Measurements from ENCODE around the gene STING1.

DNA sequence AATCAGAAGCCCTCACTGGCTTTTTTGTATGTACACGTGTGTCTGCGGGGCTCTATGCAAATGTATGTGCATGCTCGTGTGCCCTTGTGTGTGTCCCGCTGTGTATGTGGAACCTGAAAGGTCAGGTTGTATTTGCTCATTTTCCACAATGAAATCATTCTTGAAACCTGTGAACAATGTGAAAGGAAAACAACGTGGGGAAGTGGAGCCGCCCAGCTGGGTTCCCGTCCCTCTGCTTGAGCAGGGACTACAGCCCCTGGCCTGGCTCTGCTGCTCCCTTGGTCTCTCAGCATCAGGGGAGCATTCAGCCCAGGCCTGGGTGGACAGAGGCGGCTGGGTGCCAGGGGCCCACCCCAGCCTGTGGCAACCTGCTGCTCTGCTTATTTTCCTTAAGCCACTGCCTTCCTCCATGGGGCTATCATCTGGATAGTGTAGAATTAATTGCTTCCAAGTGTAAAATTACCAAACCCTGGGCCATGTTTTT is 23.1 kb downstream of the STING1 start:
- TF ChIP-seq, protein P1, sequence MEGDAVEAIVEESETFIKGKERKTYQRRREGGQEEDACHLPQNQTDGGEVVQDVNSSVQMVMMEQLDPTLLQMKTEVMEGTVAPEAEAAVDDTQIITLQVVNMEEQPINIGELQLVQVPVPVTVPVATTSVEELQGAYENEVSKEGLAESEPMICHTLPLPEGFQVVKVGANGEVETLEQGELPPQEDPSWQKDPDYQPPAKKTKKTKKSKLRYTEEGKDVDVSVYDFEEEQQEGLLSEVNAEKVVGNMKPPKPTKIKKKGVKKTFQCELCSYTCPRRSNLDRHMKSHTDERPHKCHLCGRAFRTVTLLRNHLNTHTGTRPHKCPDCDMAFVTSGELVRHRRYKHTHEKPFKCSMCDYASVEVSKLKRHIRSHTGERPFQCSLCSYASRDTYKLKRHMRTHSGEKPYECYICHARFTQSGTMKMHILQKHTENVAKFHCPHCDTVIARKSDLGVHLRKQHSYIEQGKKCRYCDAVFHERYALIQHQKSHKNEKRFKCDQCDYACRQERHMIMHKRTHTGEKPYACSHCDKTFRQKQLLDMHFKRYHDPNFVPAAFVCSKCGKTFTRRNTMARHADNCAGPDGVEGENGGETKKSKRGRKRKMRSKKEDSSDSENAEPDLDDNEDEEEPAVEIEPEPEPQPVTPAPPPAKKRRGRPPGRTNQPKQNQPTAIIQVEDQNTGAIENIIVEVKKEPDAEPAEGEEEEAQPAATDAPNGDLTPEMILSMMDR (conservative IDR thresholded peaks at IDR 0.05 in 1 of 2, IDR thresholded peaks at IDR 0.05 in 1 of 2; ENCODE audit: low read depth in 1 of 2, low read length in 2 of 2) = no peak
- TF ChIP-seq EZH2 (IDR thresholded peaks at IDR 0.05; ENCODE audit: low read length, missing control alignments) = no peak

All from fibroblast of lung (primary cell).